IMR-90 (cell line): Measurements from ENCODE around the gene BTBD6. TPM values are rescaled to one million over a fixed set of nuclear protein-coding genes. Genes with fewer than 3 reads are reported as not detected.

Experiments
- ATAC-seq: fragments of 200-7000 bp; cut with Tn5 transposase; 2 replicates; pipeline ENCODE4 v1.9.1; 2020; ENCODE audit warnings: low read depth, mild to moderate bottlenecking, moderate library complexity
- BruUV-seq: library from RNA; stranded (reverse); fragments of 400-500 nt; replicated peaks from 2 replicates; lab custom pipeline; 2021; lab: Mats Ljungman, UMichigan
- CTCF ChIA-PET: fragments of 300-600 bp; formaldehyde crosslinking; extraction: SDS; loops from one replicate; lab custom pipeline; 2021; ENCODE audit warnings: antibody characterized with exemption; lab: Yijun Ruan, JAX
- POLR2A ChIA-PET: fragments of 300-600 bp; sonication (Branson Sonifier 250); formaldehyde crosslinking; loops from one replicate; lab custom pipeline; 2022; ENCODE audit warnings: antibody characterized with exemption; ENCODE audit not compliant: unreplicated experiment; lab: Charles Lee
- DNase-seq: peaks from one replicate; pipeline ENCODE4 v3.0.0; 2013
- H2AFZ ChIP-seq: replicated peaks from 2 replicates; pipeline ENCODE3; 2013; ENCODE audit warnings: low read length, mild to moderate bottlenecking; ENCODE audit not compliant: poor library complexity
- H2AK5ac ChIP-seq: 2 replicates; pipeline ENCODE4 v1.6.1; 2013; ENCODE audit warnings: low read depth, low read length, inconsistent platforms
- H2AK9ac ChIP-seq: replicated peaks from 2 replicates; pipeline ENCODE3; 2013; ENCODE audit warnings: mild to moderate bottlenecking, low read depth, low read length, moderate library complexity; ENCODE audit not compliant: poor library complexity
- H2BK120ac ChIP-seq: 2 replicates; pipeline ENCODE4 v1.6.1; 2013; ENCODE audit warnings: low read depth, low read length, inconsistent platforms
- H2BK15ac ChIP-seq: 3 replicates; pipeline ENCODE4 v1.6.1; 2013; ENCODE audit warnings: low read depth, low read length, inconsistent platforms
- H2BK20ac ChIP-seq: 2 replicates; pipeline ENCODE4 v1.6.1; 2013; ENCODE audit warnings: low read depth, mild to moderate bottlenecking, inconsistent platforms, low read length, moderate library complexity
- H2BK5ac ChIP-seq: 2 replicates; pipeline ENCODE4 v1.6.1; 2013; ENCODE audit warnings: mild to moderate bottlenecking, low read depth, low read length, inconsistent platforms; ENCODE audit not compliant: poor library complexity, severe bottlenecking
- H3K14ac ChIP-seq: replicated peaks from 2 replicates; pipeline ENCODE4 v1.6.1; 2013; ENCODE audit warnings: low read depth, low read length, inconsistent platforms
- H3K18ac ChIP-seq: 2 replicates; pipeline ENCODE4 v1.6.1; 2013; ENCODE audit warnings: low read depth, low read length, control low read depth
- H3K23ac ChIP-seq: 2 replicates; pipeline ENCODE4 v1.6.1; 2013; ENCODE audit warnings: low read depth, low read length, inconsistent platforms
- H3K27ac ChIP-seq: 2 replicates; pipeline ENCODE4 v1.5.1; 2013; ENCODE audit warnings: mild to moderate bottlenecking, control low read depth, low read length; ENCODE audit not compliant: insufficient read depth
- H3K27me3 ChIP-seq: 2 replicates; pipeline ENCODE4 v1.6.1; 2013; ENCODE audit warnings: low read length; ENCODE audit not compliant: control insufficient read depth, insufficient read depth
- H3K36me3 ChIP-seq: 2 replicates; pipeline ENCODE4 v1.6.1; 2013; ENCODE audit warnings: low read length, mixed read lengths; ENCODE audit not compliant: control insufficient read depth, insufficient read depth
- H3K4ac ChIP-seq: 2 replicates; pipeline ENCODE4 v1.6.1; 2013; ENCODE audit warnings: low read depth, low read length, inconsistent platforms
- H3K4me1 ChIP-seq: 2 replicates; pipeline ENCODE4 v1.6.1; 2013; ENCODE audit warnings: low read length, mixed read lengths; ENCODE audit not compliant: control insufficient read depth, insufficient read depth
- H3K4me2 ChIP-seq: 2 replicates; pipeline ENCODE4 v1.6.1; 2013; ENCODE audit warnings: low read depth, mild to moderate bottlenecking, control low read depth, low read length, moderate library complexity
- H3K4me3 ChIP-seq: 2 replicates; pipeline ENCODE4 v1.5.1; 2013; ENCODE audit warnings: low read depth, mild to moderate bottlenecking, control low read depth, low read length, moderate library complexity; ENCODE audit not compliant: insufficient read depth
- H3K56ac ChIP-seq: 2 replicates; pipeline ENCODE4 v1.6.1; 2013; ENCODE audit warnings: low read length, inconsistent platforms; ENCODE audit not compliant: insufficient read depth; ENCODE audit errors: extremely low read depth
- H3K79me1 ChIP-seq, 2 experiments: 2 replicates each; pipeline ENCODE4 v1.6.1; 2013; ENCODE audit warnings: low read length in 2 of 2, inconsistent platforms in 1 of 2, low read depth in 1 of 2
- H3K9ac ChIP-seq: 2 replicates; pipeline ENCODE4 v1.6.1; 2013; ENCODE audit warnings: low read depth, low read length, control low read depth
- H3K9me1 ChIP-seq: 2 replicates; pipeline ENCODE4 v1.6.1; 2013; ENCODE audit warnings: low read length, inconsistent platforms; ENCODE audit not compliant: insufficient read depth
- H3K9me3 ChIP-seq: 2 replicates; pipeline ENCODE4 v1.6.1; 2013; ENCODE audit warnings: low read length; ENCODE audit not compliant: control insufficient read depth, insufficient read depth
- H4K20me1 ChIP-seq: 2 replicates; pipeline ENCODE4 v1.6.1; 2013; ENCODE audit warnings: low read length, inconsistent platforms; ENCODE audit not compliant: insufficient read depth
- H4K5ac ChIP-seq: 2 replicates; pipeline ENCODE4 v1.6.1; 2013; ENCODE audit warnings: mild to moderate bottlenecking, low read depth, low read length, control low read depth
- H4K8ac ChIP-seq, 2 experiments: 2 replicates each; pipeline ENCODE4 v1.6.1; 2013; ENCODE audit warnings: low read depth in 2 of 2, low read length in 2 of 2, control low read depth in 1 of 2, inconsistent platforms in 1 of 2
- H4K91ac ChIP-seq: 2 replicates; pipeline ENCODE4 v1.6.1; 2013; ENCODE audit warnings: low read depth, low read length, inconsistent platforms; ENCODE audit not compliant: insufficient read depth
- CEBPB ChIP-seq: IDR thresholded peaks from 2 replicates; pipeline ENCODE4 v1.6.1; 2012; ENCODE audit warnings: low read depth, low read length, improper control_type of control experiment
- CTCF ChIP-seq: conservative IDR thresholded peaks from 2 replicates; pipeline ENCODE4 v1.5.1; 2012; ENCODE audit warnings: mild to moderate bottlenecking, low read depth, low read length, improper control_type of control experiment
- FOS ChIP-seq: fragments of 150-350 bp; IDR thresholded peaks from 2 replicates; pipeline ENCODE4 v1.6.1; 2016; ENCODE audit warnings: low read depth, low read length
- MAFK ChIP-seq: IDR thresholded peaks from 2 replicates; pipeline ENCODE4 v1.6.1; 2012; ENCODE audit warnings: low read depth, low read length, improper control_type of control experiment
- MXI1 ChIP-seq: IDR thresholded peaks from 2 replicates; pipeline ENCODE4 v1.6.1; 2012; ENCODE audit warnings: low read depth, mild to moderate bottlenecking, low read length, moderate library complexity, borderline replicate concordance
- POLR2A ChIP-seq: IDR thresholded peaks from 2 replicates; pipeline ENCODE4 v1.6.1; 2012; ENCODE audit warnings: mild to moderate bottlenecking, low read depth, low read length
- SMC3 ChIP-seq: fragments of 150-350 bp; IDR thresholded peaks from 2 replicates; pipeline ENCODE4 v1.6.1; 2016; ENCODE audit warnings: low read depth, mild to moderate bottlenecking, antibody characterized with exemption, low read length, moderate library complexity
- USF2 ChIP-seq: fragments of 150-350 bp; IDR thresholded peaks from 2 replicates; pipeline ENCODE4 v1.6.1; 2017; ENCODE audit warnings: mild to moderate bottlenecking, antibody characterized with exemption, low read length, low read depth
- WGBS, 2 experiments: methylation state at CpG; one replicate each; pipeline versions ENCODE4 v1.1.5 to v1.1.7; 2013; ENCODE audit warnings: missing lambda C conversion rate in 2 of 2; ENCODE audit not compliant: insufficient read length in 1 of 2; ENCODE audit errors: extremely low coverage in 2 of 2; 5-methylcytosine and 5-hydroxymethylcytosine counted together
- dilution Hi-C: fragments of 300-500 bp; cut with HindIII; formaldehyde crosslinking; loops from one replicate; pipeline ENCODE4 v1.14.3; 2018; ENCODE audit warnings: low sequenced_read_pairs; ENCODE audit not compliant: unreplicated experiment
- in situ Hi-C: fragments of 300-500 bp; cut with MboI; formaldehyde crosslinking; loops from 3 replicates; pipeline ENCODE4 v1.14.3; 2019; ENCODE audit warnings: low sequenced_read_pairs, inconsistent platforms, mixed read lengths
- intact Hi-C: fragments of 100-400 bp; cut with micrococcal nuclease; formaldehyde crosslinking; loops from 2 replicates; pipeline ENCODE4 v1.10.0; 2022
- polyA plus RNA-seq, 3 experiments: library from polyadenylated mRNA; depleted of rRNA; stranded (reverse); fragments of >200 nt; gene quantifications; 2 replicates each; pipeline ENCODE4 v1.2.3, GENCODE V29; 2012; ENCODE audit warnings: low replicate concordance in 1 of 3
- total RNA-seq: library from RNA; depleted of rRNA; stranded (reverse); fragments of >200 nt; gene quantifications from 2 replicates; pipeline ENCODE4 v1.2.3, GENCODE V29; 2012

BTBD6 gene
- total and polyA plus RNA-seq, 2 of the 4 experiments (the other 2 are of a cell fraction), result 33.9 to 43.9 TPM

DNA sequence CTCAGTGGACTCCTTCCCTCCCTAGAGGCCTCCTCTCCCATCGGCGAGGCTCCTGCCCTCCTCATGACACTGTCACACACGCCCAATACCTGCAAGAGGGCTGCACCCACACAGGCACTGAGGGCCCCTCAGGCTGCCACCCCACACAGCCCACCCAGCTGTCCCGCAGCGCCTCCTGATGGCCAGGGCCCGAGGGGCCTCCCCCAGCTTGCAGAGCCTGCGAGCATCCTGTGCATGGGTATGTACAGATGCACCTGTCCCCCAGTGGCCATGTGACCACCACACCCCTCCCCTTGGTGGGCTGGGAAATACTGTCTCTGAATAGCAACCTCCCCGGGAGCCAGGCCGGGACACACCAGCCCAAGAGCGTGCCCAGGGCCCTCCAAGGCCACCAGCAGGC, 48.3 kb upstream of the BTBD6 start:
- BruUV-seq, result no TSS peak

More for the DNA sequence above, 48.3 kb upstream of the BTBD6 start:
- Histone ChIP-seq H2AFZ (no peak overlapping the region), H2BK15ac (no peak overlapping the region), H4K8ac (no peak overlapping the region), H2AK5ac (no peak overlapping the region), H2BK5ac (no peak overlapping the region), H3K4me1 (peaks cover 3% of the 10 kb centered on the region; the same call in 1 of the 2 replicates), H4K5ac (no peak overlapping the region), H3K27ac (no peak overlapping the region), H3K36me3 (no peaks in the 10 kb centered on the region), H3K56ac (no peak overlapping the region), H3K79me1 (no peaks in the 10 kb centered on the region), H4K20me1 (peaks cover 9% of the 10 kb centered on the region), H2AK9ac (peak overlapping the region; percentile 42), H3K4ac (no peak overlapping the region), H3K9me3 (no peaks in the 10 kb centered on the region), H3K14ac (no peak overlapping the region), H3K9me1 (no peaks in the 10 kb centered on the region), H3K27me3 (peaks cover 34% of the 10 kb centered on the region), H3K18ac (no peak overlapping the region), H2BK120ac (no peak overlapping the region), H2BK20ac (no peak overlapping the region), H4K91ac (no peak overlapping the region), H3K4me3 (no peak overlapping the region), H3K23ac (no peak overlapping the region), H3K4me2 (no peak overlapping the region), H3K9ac (no peak overlapping the region)
- intact Hi-C loops, result no loop called here
- 70% methylated on average over 2 of the region's 10 CpGs; no CpG with 5 or more reads in 1 of the 2 experiments for WGBS, 2 experiments
- DNase-seq (no peak), ATAC-seq (no peak)
- TF ChIP-seq CEBPB (no peak), MXI1 (no peak), FOS (no peak), MAFK (no peak), POLR2A (no peak), CTCF (peak; percentile 11; the same call in 1 of the 2 replicates), USF2 (no peak), SMC3 (no peak)
- in situ Hi-C loops, result loop anchor here (5.0 kb wide), 1 partner anchor 82 kb away; no protein-coding TSS in a partner anchor
- dilution Hi-C loops, result no loop called here
- CTCF ChIA-PET, result interaction anchor here (0.6 kb wide), 1 partner anchor 69 kb away, joined by 3 read pairs; no protein-coding TSS in a partner anchor
- POLR2A ChIA-PET, result no interaction called here
